ENCODE results near the gene RELT. TPM values are rescaled to one million over a fixed set of nuclear protein-coding genes. Genes with fewer than 3 reads are reported as not detected.

RELT gene
- total and polyA plus RNA-seq, 2 of the 13 experiments (the other 11 are each of a cell fraction or from before 2014, with no cell fraction given) = 2.5 to 4.7 TPM

DNA sequence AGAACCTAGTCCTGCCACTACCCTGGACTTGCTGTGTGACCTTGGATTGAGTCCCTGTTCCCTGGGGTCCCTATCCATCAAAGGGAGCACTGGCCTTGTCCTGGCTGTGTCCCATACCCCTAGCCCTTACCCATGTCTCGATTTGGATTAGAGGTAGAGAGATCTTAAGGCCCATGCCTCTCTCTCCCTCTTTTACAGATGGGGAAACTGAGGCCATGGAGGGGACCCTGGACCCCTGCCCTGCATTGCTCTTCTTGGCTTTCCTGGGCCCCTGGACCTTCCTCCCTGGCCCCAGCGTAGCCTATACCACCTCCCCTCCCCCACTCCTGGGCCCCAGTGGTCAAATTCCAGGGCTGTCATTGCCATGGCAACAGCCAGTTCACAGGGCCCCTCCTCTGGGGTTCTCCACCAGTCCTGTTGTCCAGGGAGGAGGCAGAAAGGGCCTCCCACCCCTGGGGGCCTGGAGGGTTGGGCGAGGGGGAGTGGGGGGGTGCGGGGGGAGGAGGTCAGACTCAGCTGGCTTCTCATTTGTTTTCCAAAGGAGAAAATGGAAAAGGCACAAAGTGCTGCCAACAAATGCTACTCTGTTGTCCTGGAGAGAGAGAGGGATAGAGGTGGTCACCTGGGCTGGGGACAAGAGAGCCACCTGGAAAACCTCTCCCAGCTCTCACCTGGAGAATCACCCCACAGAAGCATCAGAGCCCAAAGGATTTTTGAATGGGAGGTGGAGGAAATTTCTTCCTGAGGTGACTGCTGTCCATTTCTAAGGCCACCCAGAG is 44.9 kb upstream of the RELT start (continued):
- TF ChIP-seq ZNF788 (CRISPR knock-in tag; IDR thresholded peaks at IDR 0.05; ENCODE audit: borderline replicate concordance) = peak; percentile 67; the same call in 1 of the 2 replicates
- TF ChIP-seq U2AF2 (IDR thresholded peaks at IDR 0.05; ENCODE audit: low read depth, low read length) = peak; percentile 92; the same call in 1 of the 2 replicates
- no peak for TF ChIP-seq NFRKB (IDR thresholded peaks at IDR 0.05)
- no peak for TF ChIP-seq PTBP1 (IDR thresholded peaks at IDR 0.05; ENCODE audit: low read depth, low read length, poor library complexity, severe bottlenecking)
- TF ChIP-seq KAT8 (CRISPR knock-in tag; IDR thresholded peaks at IDR 0.05) = peak; percentile 45
- no peak for TF ChIP-seq ZNF225 (CRISPR knock-in tag; IDR thresholded peaks at IDR 0.05)
- TF ChIP-seq, protein P1, sequence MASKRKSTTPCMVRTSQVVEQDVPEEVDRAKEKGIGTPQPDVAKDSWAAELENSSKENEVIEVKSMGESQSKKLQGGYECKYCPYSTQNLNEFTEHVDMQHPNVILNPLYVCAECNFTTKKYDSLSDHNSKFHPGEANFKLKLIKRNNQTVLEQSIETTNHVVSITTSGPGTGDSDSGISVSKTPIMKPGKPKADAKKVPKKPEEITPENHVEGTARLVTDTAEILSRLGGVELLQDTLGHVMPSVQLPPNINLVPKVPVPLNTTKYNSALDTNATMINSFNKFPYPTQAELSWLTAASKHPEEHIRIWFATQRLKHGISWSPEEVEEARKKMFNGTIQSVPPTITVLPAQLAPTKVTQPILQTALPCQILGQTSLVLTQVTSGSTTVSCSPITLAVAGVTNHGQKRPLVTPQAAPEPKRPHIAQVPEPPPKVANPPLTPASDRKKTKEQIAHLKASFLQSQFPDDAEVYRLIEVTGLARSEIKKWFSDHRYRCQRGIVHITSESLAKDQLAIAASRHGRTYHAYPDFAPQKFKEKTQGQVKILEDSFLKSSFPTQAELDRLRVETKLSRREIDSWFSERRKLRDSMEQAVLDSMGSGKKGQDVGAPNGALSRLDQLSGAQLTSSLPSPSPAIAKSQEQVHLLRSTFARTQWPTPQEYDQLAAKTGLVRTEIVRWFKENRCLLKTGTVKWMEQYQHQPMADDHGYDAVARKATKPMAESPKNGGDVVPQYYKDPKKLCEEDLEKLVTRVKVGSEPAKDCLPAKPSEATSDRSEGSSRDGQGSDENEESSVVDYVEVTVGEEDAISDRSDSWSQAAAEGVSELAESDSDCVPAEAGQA (IDR thresholded peaks at IDR 0.05; ENCODE audit: low read depth) = no peak
- TF ChIP-seq, protein P1 (CRISPR knock-in tag; IDR thresholded peaks at IDR 0.05; ENCODE audit: borderline replicate concordance) = no peak
- TF ChIP-seq, protein P2, sequence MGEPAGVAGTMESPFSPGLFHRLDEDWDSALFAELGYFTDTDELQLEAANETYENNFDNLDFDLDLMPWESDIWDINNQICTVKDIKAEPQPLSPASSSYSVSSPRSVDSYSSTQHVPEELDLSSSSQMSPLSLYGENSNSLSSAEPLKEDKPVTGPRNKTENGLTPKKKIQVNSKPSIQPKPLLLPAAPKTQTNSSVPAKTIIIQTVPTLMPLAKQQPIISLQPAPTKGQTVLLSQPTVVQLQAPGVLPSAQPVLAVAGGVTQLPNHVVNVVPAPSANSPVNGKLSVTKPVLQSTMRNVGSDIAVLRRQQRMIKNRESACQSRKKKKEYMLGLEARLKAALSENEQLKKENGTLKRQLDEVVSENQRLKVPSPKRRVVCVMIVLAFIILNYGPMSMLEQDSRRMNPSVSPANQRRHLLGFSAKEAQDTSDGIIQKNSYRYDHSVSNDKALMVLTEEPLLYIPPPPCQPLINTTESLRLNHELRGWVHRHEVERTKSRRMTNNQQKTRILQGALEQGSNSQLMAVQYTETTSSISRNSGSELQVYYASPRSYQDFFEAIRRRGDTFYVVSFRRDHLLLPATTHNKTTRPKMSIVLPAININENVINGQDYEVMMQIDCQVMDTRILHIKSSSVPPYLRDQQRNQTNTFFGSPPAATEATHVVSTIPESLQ (CRISPR knock-in tag; conservative IDR thresholded peaks at IDR 0.05) = no peak
- TF ChIP-seq, protein P3, sequence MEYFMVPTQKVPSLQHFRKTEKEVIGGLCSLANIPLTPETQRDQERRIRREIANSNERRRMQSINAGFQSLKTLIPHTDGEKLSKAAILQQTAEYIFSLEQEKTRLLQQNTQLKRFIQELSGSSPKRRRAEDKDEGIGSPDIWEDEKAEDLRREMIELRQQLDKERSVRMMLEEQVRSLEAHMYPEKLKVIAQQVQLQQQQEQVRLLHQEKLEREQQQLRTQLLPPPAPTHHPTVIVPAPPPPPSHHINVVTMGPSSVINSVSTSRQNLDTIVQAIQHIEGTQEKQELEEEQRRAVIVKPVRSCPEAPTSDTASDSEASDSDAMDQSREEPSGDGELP (IDR thresholded peaks at IDR 0.05; ENCODE audit: borderline replicate concordance, low read depth) = peak; percentile 60; the same call in 1 of the 2 replicates
- no peak for TF ChIP-seq ZSCAN12 (CRISPR knock-in tag; IDR thresholded peaks at IDR 0.05)
- TF ChIP-seq GTF3A (CRISPR knock-in tag; conservative IDR thresholded peaks at IDR 0.05) = no peak
- no peak for TF ChIP-seq ZNF256 (CRISPR knock-in tag; conservative IDR thresholded peaks at IDR 0.05)
- TF ChIP-seq SNAPC2 (CRISPR knock-in tag; IDR thresholded peaks at IDR 0.05) = peak; percentile 47; the same call in 1 of the 2 replicates
- TF ChIP-seq, protein P4, sequence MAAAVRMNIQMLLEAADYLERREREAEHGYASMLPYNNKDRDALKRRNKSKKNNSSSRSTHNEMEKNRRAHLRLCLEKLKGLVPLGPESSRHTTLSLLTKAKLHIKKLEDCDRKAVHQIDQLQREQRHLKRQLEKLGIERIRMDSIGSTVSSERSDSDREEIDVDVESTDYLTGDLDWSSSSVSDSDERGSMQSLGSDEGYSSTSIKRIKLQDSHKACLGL (CRISPR knock-in tag; IDR thresholded peaks at IDR 0.05) = no peak
- TF ChIP-seq HMG20B (CRISPR knock-in tag; conservative IDR thresholded peaks at IDR 0.05) = no peak; the same call in 1 of the 2 replicates
- TF ChIP-seq, protein P5, sequence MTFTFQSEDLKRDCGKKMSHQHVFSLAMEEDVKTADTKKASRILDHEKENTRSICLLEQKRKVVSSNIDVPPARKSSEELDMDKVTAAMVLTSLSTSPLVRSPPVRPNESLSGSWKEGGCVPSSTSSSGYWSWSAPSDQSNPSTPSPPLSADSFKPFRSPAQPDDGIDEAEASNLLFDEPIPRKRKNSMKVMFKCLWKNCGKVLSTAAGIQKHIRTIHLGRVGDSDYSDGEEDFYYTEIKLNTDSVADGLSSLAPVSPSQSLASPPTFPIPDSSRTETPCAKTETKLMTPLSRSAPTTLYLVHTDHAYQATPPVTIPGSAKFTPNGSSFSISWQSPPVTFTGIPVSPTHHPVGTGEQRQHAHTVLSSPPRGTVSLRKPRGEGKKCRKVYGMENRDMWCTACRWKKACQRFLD (CRISPR knock-in tag; IDR thresholded peaks at IDR 0.05; ENCODE audit: borderline replicate concordance) = no peak
- TF ChIP-seq REPIN1 (CRISPR knock-in tag; IDR thresholded peaks at IDR 0.05; ENCODE audit: borderline replicate concordance, low read depth) = peak; percentile 58; the same call in 1 of the 2 replicates
- TF ChIP-seq MED1 (CRISPR knock-in tag; IDR thresholded peaks at IDR 0.05) = peak; percentile 53; the same call in 1 of the 2 replicates
